Loucy (cell line): Measurements from ENCODE around the gene FOS.

Experiments
- H2AFZ ChIP-seq: fragments of 200-600 bp; sonication (generic); 2 replicates; pipeline ENCODE4 v1.6.0; 2016; ENCODE audit warnings: antibody characterized with exemption, mild to moderate bottlenecking, low read length, moderate library complexity
- H3F3A ChIP-seq: fragments of 200-600 bp; 2 replicates; pipeline ENCODE4 v1.6.0; 2016; ENCODE audit warnings: antibody characterized with exemption, low read depth, mild to moderate bottlenecking
- H3K27me3 ChIP-seq: fragments of 200-600 bp; sonication (generic); 2 replicates; pipeline ENCODE4 v1.6.1; 2014; ENCODE audit warnings: low read length, mild to moderate bottlenecking; ENCODE audit not compliant: insufficient read depth, poor library complexity, severe bottlenecking
- H3K36me3 ChIP-seq: fragments of 200-600 bp; sonication (generic); 2 replicates; pipeline ENCODE4 v1.6.1; 2016; ENCODE audit warnings: low read length; ENCODE audit not compliant: insufficient read depth
- H3K4me1 ChIP-seq: fragments of 200-600 bp; sonication (generic); 2 replicates; pipeline ENCODE4 v1.5.1; 2014; ENCODE audit warnings: low read length, mild to moderate bottlenecking; ENCODE audit not compliant: insufficient read depth, poor library complexity, severe bottlenecking
- H3K4me2 ChIP-seq: fragments of 200-600 bp; sonication (generic); 2 replicates; pipeline ENCODE4 v1.6.0; 2014; ENCODE audit warnings: antibody characterized with exemption, low read length, low read depth, mild to moderate bottlenecking; ENCODE audit not compliant: poor library complexity, severe bottlenecking
- H3K4me3 ChIP-seq: fragments of 200-600 bp; sonication (generic); 2 replicates; pipeline ENCODE4 v1.5.1; 2014; ENCODE audit warnings: low read length, mild to moderate bottlenecking, mixed read lengths; ENCODE audit not compliant: poor library complexity, severe bottlenecking
- H3K79me2 ChIP-seq: fragments of 200-600 bp; sonication (generic); 2 replicates; pipeline ENCODE4 v1.6.1; 2014; ENCODE audit warnings: low read length; ENCODE audit not compliant: insufficient read depth
- H3K9ac ChIP-seq: fragments of 200-600 bp; sonication (generic); 2 replicates; pipeline ENCODE4 v1.6.0; 2014; ENCODE audit warnings: mild to moderate bottlenecking, low read depth, low read length, moderate library complexity; ENCODE audit not compliant: poor library complexity, severe bottlenecking
- H3K9me2 ChIP-seq: fragments of 200-600 bp; sonication (generic); replicated peaks from 2 replicates; pipeline ENCODE4 v1.6.1; 2016; ENCODE audit warnings: low read depth, low read length, mixed read lengths
- H3K9me3 ChIP-seq: fragments of 200-600 bp; sonication (generic); 2 replicates; pipeline ENCODE4 v1.6.1; 2014; ENCODE audit warnings: mild to moderate bottlenecking, antibody characterized with exemption, low read length, low read depth; ENCODE audit not compliant: insufficient read depth
- H4K20me1 ChIP-seq: fragments of 200-600 bp; sonication (generic); 2 replicates; pipeline ENCODE4 v1.6.0; 2014; ENCODE audit warnings: antibody characterized with exemption, low read length, mild to moderate bottlenecking; ENCODE audit not compliant: insufficient read depth, poor library complexity, severe bottlenecking
- CTCF ChIP-seq: fragments of 200-600 bp; sonication (generic); conservative IDR thresholded peaks from 2 replicates; pipeline ENCODE4 v1.5.1; 2014; ENCODE audit warnings: mild to moderate bottlenecking, antibody characterized with exemption, low read length
- EZH2phosphoT487 ChIP-seq: fragments of 200-600 bp; IDR thresholded peaks from 2 replicates; pipeline ENCODE4 v1.6.1; 2018; ENCODE audit warnings: antibody characterized with exemption, mild to moderate bottlenecking, moderate library complexity, borderline replicate concordance

The FOS gene

GRCh38 chr14:75311356-75311755, 32.7 kb downstream of the FOS start:
- Histone ChIP-seq H3K27me3 (no peaks in the 10 kb centered on the region), H3K79me2 (no peaks in the 10 kb centered on the region), H3F3A (no peaks in the 10 kb centered on the region), H3K36me3 (no peaks in the 10 kb centered on the region), H3K9me3 (no peaks in the 10 kb centered on the region), H2AFZ (no peak overlapping the region), H3K4me1 (peaks cover 19% of the 10 kb centered on the region), H4K20me1 (no peaks in the 10 kb centered on the region), H3K9me2 (no peaks in the 10 kb centered on the region), H3K9ac (no peak overlapping the region), H3K4me3 (no peak overlapping the region), H3K4me2 (no peak overlapping the region)
- no peak for TF ChIP-seq CTCF
- no peak for TF ChIP-seq EZH2phosphoT487

GRCh38 chr14:75312341-75312740, 33.7 kb downstream of the FOS start:
- Histone ChIP-seq H2AFZ (no peak overlapping the region), H4K20me1 (no peaks in the 10 kb centered on the region), H3F3A (no peaks in the 10 kb centered on the region), H3K9me2 (no peaks in the 10 kb centered on the region), H3K4me1 (peaks cover 19% of the 10 kb centered on the region), H3K4me3 (no peak overlapping the region), H3K9me3 (no peaks in the 10 kb centered on the region), H3K9ac (no peak overlapping the region), H3K36me3 (no peaks in the 10 kb centered on the region), H3K27me3 (no peaks in the 10 kb centered on the region), H3K4me2 (no peak overlapping the region), H3K79me2 (no peaks in the 10 kb centered on the region)
- TF ChIP-seq CTCF, result no peak
- TF ChIP-seq EZH2phosphoT487, result no peak

- no peak overlapping the region for H3K9ac ChIP-seq
- no peaks in the 10 kb centered on the region for H3K9me3 ChIP-seq
- H2AFZ ChIP-seq, result no peak overlapping the region
- no peak for TF ChIP-seq CTCF
- no peak for TF ChIP-seq EZH2phosphoT487
- no peaks in the 10 kb centered on the region for H3K79me2 ChIP-seq
- H4K20me1 ChIP-seq, result no peaks in the 10 kb centered on the region
- H3K27me3 ChIP-seq, result no peaks in the 10 kb centered on the region
- H3K36me3 ChIP-seq, result no peaks in the 10 kb centered on the region
- no peaks in the 10 kb centered on the region for H3K9me2 ChIP-seq
- H3K4me1 ChIP-seq, result peaks cover 19% of the 10 kb centered on the region
- no peak overlapping the region for H3K4me2 ChIP-seq
- no peak overlapping the region for H3K4me3 ChIP-seq
- H3F3A ChIP-seq, result no peaks in the 10 kb centered on the region
Measured at GRCh38 chr14:75313294-75313693, 34.7 kb downstream of the FOS start.
